GM18519 (cell line): ENCODE measurements around the gene FGD2.

Experiments
- ATAC-seq: cut with Tn5 transposase; IDR thresholded peaks from one replicate; pipeline ENCODE4 v1.9.1; 2021; ENCODE audit warnings: mild to moderate bottlenecking, moderate library complexity; ENCODE audit not compliant: unreplicated experiment, low FRiP score

Gene FGD2, protein sequence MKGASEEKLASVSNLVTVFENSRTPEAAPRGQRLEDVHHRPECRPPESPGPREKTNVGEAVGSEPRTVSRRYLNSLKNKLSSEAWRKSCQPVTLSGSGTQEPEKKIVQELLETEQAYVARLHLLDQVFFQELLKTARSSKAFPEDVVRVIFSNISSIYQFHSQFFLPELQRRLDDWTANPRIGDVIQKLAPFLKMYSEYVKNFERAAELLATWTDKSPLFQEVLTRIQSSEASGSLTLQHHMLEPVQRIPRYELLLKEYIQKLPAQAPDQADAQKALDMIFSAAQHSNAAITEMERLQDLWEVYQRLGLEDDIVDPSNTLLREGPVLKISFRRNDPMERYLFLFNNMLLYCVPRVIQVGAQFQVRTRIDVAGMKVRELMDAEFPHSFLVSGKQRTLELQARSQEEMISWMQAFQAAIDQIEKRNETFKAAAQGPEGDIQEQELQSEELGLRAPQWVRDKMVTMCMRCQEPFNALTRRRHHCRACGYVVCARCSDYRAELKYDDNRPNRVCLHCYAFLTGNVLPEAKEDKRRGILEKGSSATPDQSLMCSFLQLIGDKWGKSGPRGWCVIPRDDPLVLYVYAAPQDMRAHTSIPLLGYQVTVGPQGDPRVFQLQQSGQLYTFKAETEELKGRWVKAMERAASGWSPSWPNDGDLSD

GRCh38 chr6:37005061-37005810 lies at the start of gene FGD2:
Gene FGD2, plus strand, starts transcription at chr6:37005655. Its CDS starts 163 bp downstream, at chr6:37005818.
- ATAC-seq, result peak; percentile 48

DNA sequence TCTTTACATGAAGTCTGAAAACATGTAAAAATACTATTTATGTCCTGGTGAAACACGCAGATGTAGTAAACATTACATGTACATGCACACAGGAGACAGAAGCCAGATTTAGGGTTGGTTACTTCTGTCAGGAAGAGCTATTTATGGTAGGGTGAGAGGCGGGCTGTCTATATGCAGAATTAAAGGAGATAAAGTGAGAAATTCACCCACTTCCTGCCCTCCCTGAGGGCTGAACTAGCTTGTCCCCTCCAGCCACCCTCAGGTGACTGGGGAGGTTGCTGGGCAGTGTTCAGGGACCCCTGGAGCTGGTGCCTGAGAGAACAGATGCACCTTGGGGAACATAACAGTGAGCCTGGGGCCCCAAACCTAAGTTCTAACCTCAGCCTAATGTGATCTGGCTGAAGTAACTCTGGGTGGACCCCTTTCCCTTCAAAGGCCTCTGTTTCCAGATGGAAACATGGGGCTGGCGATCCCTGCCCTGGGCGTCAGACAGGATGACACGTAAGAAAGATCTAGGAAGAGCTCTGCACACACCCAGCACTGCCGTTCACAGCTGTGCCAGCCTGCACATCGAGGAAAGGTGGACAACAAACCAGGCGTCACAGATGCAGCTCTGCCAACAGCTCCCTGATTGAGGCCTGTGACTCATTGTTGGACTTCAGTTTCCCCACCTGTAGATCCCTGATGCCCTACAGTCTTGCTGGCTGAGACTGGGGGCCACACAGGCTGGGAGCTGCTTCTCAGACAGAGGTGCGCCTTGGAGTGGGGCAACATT lies 49.6 kb upstream of the FGD2 start:
- no peak for ATAC-seq

DNA sequence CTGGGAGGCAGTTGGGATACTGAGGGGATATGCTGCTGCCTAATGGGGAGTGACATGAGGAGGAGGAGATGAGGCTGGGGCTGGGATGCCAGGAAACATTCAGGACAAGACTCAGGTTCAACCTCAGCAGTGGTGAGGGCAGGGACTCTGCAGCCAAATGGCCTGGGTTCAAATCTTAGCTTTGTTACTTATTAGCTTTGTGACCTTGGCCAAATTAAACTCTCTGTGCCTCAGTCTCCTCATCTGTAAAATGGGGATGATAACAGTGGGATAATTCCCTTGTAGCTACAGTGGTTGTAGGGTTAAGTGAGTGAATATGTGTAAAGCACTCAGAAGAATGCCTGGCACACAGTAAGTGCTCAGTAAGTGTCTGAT lies 49.0 kb upstream of the FGD2 start:
- ATAC-seq, result no peak

GRCh38 chr6:36957773-36958271 lies 47.6 kb upstream of the FGD2 start:
- no peak for ATAC-seq

- ATAC-seq, result no peak
These were observed 46.5 kb upstream of the FGD2 start for GRCh38 chr6:36958775-36959554.

GRCh38 chr6:36959555-36960250 lies 45.8 kb upstream of the FGD2 start:
- ATAC-seq, result no peak

DNA sequence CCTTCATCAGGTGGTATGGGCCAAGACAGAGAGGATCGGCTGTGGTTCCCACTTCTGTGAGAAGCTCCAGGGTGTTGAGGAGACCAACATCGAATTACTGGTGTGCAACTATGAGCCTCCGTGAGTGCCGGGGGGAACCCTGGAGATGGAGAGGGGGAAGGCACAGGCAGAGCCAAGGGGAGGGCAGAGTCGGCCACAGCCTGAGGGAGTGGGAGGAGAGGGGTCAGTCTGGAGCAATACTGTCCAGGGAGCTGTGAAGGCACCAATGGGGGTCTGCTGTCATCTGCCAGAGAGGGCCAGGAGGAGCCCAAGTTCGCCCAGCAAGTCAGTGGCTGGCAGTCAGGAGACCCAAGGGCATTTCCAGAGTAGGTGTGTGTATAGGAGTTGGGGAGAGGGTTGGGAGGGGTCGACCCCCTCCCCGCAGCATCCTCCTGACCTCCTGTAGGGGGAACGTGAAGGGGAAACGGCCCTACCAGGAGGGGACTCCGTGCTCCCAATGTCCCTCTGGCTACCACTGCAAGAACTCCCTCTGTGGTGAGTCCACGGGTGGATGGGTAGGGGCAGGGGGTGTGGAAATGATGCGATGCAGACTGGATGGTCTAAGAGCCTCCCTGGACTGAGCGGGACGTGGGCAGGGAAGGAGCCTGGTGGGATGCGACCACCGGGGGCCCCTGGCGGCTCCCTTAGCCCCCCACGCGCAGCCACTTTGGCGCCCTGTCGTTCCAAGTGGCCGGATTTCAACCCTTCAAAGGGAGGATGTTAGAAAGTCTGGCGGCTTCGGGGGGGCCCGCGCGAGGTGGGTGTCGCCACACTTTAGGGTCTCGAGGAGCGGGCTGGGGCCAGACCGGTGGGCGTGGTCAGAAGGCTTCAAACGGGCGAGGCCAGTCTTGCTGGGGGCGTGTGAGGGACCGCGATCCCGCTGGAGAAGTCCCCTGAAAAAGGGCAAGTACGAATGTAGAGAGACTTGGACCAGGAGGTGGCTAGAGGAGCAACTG lies 43.7 kb upstream of the FGD2 start:
- ATAC-seq, result no peak

- no peak for ATAC-seq
These were observed 42.6 kb upstream of the FGD2 start for GRCh38 chr6:36962874-36963273.

DNA sequence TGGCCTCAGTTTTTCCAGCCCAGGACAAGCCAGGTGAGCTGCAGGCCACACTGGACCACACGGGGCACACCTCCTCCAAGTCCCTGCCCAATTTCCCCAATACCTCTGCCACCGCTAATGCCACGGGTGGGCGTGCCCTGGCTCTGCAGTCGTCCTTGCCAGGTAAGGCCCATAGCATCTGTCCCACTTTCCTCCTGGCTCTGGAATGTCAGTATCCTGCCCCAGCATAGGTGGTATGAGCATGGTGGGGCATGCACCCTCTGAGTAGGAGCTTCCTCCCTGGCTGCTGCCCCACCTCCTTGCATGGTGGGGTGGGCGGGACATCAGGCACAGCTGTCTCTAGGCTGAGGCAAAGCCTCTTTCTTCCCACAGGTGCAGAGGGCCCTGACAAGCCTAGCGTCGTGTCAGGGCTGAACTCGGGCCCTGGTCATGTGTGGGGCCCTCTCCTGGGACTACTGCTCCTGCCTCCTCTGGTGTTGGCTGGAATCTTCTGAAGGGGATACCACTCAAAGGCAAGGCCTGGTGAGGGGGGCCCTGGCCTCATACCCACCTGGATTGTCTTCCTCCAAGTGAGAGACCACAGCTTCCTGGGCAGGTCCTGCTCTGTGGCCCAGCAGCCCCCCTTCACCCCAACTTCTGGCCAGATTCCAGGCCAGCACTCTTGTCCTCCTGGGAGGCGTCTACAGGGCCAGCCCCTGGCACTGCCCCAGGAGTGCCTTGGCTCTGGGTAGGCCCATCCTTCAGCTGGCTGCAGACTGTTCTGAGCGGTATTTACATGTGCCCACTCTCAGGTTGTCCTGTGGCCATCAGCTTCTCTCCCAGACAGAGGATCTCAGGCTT lies 41.8 kb upstream of the FGD2 start:
- no peak for ATAC-seq

GRCh38 chr6:36964349-36964748 lies 41.1 kb upstream of the FGD2 start:
- no peak for ATAC-seq

DNA sequence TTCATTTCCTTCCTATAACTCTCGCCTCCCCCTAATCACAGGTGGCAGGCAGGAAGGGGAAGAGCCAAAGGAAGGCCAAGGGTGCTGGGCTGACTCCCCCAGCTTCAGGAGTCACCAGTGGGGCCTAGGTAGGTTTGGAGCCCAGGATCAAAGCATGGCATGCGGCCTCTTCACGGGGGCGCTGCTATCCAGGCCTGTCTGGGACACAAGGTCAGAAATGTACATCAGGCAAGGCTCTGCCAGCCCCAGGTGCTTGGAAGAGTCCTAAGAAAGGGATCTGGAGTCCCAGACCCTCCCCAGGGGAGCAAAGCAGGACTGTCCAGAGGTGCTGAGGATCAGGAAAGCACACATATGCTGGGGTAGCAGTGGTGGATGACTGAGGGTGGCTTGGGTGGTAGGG lies 40.5 kb upstream of the FGD2 start:
- ATAC-seq, result no peak

DNA sequence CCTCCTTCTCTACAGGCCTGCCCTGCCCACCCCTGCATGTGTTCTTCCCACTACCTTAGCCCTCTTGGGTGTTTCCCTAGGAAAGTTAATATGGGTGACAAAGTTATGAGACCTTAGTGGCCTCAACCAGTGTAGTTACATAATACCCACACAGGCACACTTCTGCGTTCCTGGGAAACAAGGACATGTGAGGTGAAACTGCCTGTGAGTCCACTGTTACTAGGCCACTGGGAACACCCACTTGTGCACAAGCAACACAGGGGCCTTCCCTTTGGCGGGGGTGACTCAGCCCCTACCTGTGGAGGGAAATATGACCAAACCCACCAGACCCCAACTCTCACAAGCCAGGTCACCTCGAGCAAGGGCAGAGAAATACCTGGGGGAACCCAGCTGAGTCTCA lies 38.2 kb upstream of the FGD2 start:
- no peak for ATAC-seq

DNA sequence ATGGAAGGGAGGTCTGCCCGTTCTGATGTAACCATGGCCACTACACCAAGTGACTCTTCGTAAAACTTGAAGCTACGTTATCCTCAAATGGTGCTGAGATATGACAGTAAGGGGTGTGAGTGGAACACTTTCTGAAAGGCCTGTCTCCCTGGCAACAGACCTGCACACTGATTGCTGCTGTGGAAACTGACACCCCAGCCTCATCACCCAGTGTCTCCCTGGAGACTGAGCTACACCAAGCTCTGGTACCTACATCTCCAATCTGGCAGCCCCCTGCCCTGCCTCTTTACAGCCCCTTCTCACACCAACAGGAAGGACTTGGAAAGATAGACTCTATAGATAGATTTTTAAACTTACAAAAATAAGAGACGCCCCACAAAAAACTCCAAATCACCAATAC lies 37.7 kb upstream of the FGD2 start:
- no peak for ATAC-seq

DNA sequence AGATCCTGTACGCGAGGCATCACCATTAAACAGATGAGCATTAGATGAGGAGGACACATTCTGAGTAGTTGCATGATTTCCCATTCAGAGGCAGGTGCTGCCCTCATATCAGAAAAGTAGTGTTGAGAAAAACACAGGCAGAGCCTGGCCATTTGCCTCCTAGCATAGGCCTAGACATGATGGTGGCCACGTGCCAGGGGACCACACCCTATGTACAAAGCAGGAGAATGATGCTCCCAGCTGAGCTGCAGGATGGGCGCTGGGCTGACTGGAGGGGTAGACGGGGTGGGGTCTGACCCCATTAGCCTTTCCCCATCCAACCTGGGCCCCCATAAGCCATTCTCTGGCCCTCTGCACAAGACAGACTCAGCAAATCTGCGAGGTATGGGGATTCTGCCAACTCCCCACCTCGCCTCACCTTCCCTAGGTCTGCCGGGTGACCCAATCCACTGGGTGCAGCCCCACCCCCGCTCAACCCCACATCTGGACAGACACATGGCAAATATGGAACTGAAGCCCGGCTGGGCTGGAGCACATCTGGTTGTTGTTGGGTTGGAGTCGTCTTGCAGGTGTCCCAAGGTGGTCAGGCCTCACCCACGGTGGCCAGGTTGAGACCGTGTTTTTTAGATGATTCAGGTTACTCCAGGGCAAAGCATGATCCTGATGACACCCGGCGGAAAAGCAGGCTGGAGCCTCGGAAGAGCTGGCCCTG lies 37.0 kb upstream of the FGD2 start:
- no peak for ATAC-seq

DNA sequence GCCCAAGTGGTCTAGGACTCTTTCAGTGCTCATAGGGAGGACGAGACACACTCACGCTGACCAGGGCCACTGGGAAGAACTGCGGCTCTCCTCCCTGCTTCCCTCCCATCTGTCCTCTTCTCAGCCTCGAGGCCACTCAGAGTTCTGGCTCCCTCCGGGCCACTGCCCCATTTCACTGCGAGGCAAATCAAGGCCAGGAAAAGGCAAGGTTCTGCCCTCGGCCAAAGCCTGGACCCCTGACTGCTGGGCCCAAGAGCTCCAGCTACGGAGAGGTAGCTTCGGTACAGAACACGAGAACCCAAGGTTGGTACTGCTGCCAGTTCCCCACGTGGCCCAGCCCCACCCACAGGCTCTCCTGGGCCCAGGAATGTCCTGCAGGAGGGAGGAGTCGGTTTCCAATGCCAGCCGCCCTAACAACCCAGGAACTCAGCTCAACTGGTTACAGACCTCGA lies 36.2 kb upstream of the FGD2 start:
- ATAC-seq, result no peak
